Activated T-cell treated with anti-CD3 and anti-CD28 coated beads, Interleukin-2, amount 50 U/mL, for 48 hours (primary cell): ENCODE measurements around the gene TSEN2.
"Not testable (repeated sequence)": the region's sequence is repeated elsewhere in the genome, so short reads cannot be mapped to it uniquely, and the experiment has no call there.

Experiments used
- DNase-seq, 2 experiments: peaks; one replicate each; pipeline ENCODE4 v3.0.0-alpha.2; 2020

The TSEN2 gene

DNA sequence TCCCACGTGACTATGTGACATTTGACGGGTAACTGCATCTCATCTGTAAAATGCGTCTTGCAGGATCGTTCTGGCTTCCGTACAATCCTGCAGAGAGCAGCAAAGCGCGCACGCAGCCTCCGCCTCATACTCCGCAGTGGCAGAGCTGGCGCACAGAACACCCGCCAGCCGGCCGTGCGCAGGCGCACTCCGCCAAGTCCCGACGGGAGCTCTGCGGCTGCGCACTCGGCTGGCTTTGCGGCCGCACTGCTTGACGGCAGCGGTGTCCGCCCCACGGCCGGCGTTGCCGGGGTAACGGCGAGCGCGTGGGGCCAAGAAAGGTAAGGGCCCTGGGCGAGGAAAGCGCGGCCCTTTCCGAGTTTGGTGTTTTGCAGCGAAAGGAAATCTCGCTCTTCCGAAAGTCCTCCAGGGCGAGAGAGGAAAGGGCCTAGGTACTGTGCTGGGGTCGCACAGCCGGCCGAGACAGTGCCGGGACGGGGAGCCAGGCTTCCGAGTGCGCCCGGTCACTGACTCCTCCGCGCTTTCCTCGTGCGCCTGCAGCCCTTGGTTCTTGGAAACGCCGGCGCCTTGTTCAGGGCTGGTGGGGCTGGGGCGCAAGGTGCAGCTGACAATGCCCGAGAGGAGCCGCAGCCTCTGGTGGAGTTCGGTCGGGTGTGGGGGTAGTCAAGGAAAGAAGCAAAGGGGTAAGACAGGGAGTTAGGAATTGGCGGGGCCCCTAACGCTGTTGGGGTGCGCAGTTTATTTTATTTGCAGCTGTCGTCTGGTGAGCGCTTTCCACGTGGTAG is at the start of gene TSEN2:
TSEN2 (plus strand) TSS at position 283 of the 785 bp plus-strand sequence. CDS start 5,321 bp downstream, outside the sequence.
- peak; percentile 96 to 97 for DNase-seq

DNA sequence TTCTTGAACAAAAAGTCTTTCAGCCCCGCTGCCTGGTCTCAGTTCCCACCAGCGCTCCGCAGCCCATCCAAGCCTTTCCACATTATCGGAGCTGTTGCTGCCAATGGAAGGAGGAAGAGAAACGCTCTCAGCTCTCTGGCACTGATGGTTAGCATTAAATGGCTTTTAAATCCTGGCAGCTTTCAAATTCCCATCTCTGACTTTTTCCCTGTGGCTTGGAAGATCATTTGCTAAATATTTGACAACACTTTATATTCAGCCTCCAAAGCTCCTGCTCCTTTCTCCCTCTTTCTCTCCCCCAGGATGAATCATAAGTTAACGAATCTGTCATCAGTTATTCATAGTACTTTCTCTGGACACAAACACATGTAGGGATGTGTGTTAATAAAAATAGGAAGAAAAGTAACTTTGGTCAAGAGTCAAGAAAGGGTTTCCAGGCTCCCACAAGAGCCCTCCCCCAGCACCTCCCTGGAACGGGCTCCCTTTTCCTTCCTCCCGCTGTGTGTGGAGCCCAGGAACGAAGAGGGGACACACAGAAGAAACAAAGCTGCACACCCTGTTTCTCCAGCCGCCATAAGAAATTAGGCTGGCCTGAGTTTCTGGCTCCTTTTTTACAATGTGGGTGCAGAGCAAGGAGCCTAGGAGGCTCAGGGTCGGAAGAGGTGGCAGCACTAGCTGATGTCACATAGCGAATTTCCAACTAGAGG is 47.6 kb upstream of the TSEN2 start:
- DNase-seq: no peak

DNA sequence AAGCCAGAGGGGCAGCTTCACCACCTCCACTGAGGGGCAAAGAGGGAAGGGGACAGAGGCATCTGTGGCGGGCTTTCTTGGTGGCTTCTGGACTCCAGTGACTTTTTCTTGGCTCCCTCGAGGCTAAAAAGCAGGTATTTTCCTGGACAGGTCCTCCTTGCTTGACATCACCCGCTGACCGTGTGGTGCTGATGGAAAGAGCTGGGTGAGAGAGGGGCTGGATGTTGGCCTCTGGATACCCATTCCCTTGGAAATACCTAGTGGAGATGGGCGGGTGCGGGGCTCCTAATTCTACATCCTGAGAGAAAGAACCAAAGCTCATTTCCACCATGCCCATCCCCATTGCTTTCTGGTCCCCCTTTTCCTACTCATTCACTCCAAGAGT is 47.1 kb upstream of the TSEN2 start:
- no peak for DNase-seq

DNA sequence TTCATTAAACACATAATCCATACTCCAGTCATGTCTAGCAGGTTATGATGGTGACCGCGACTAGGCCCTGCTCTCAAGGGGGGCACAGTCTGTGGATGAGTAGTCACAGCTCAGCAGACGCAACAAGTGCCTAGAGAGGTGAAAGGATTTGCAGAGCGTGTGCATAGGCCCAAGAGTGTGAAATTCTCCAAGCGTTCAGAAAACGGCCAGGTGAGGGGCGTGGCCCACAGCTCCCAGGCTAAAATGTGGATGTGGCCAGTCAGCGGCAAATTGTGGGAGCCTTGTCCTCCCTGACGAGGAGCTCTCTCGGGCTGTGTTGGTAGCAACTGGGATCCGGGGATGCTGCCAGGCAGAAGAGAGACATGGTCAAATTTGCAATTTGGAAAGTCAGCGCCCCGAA is 46.4 kb upstream of the TSEN2 start:
- DNase-seq: no peak

DNA sequence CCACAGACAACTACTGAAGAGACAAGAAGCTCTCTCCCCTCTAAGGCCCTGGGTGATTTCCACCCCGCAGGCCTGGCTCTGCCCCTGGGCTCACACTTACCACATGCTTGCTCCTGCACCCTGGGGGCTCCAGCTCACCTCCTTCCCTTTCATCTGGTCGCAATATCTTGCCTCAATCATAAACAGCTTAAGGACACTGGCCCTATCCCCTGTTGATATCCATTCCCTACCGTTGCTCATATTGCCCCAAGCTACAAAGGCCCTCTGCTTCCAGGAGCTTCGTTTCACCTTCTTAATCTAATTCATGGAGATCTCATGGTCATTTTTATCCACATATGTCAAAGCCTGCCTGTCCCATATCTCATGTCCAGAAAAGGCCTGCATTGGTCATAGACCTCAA is 46.0 kb upstream of the TSEN2 start:
- DNase-seq: no peak

DNA sequence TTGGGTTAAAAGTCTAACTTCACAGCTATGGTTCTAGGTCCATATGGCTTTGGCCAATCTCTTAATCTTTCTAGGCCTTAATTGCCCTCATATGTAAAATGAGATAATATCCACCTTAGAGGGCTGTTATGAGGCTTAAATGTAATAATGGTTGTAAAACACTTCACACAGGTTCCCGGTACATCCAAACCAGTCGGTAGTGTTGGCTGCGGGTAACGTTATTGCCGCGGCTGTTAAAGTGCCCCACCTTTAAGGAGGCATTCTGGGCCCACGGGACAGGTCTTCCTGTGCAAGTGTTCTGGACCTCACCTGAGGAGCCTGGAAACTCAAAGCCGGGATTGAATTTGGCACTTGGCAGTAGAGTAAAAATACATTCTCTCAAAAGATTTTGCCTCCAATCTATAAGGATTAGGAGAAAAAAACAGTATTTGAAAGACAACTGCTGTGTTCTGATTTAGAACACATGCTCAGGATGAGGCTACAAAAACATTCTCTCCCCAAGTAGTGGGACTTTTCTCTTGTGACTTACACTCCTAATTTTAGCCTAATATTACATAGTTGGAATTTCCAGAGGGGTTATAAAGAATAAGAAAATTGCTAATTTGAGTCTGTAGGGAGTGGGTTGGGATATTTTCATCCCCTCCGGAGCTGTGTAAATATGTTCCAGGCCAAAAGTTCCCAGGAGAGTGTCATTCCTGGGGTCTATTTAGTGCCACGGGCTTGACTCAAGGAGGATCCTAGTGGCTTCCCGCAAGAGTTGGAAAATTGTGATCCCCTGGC is 44.9 kb upstream of the TSEN2 start:
- no peak for DNase-seq

DNA sequence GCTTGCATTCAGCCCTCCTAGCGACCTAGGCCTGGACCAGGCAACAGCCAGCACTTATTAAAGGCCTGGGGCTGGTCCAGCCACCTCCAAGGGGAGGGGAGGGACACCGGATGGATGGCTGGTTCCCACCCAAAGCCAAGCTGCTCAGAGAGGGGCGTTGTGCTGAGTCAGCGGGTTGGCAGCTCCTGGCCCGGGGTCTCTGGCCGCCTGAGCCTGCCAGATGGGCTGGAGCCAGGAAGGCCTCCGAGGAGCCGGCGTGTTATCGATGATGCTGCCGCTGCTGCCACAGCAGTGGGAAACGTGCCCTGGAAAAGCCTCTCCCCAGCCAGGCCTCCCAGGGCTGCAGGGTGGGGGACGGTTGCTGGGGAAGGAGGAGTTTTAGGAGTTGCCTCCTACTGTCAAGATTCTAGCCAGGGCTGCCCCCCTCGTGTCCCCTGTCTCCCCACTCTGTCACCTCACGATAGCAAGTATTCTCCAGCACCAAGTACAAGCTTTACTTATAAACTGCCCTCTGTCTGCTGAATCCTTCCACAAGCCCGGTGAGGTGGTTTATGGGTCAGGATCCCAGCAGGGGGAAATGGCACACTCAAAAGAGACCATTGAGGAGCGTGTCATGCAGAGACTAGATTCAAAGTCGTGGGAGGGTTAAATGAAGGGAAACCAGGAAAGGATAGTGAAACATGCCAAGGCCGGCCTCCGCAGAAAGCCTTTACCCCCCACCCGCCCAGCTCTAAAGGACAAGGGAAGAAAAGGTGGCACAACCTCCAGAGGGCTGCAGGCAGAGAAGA is 43.2 kb upstream of the TSEN2 start:
- DNase-seq: no peak

DNA sequence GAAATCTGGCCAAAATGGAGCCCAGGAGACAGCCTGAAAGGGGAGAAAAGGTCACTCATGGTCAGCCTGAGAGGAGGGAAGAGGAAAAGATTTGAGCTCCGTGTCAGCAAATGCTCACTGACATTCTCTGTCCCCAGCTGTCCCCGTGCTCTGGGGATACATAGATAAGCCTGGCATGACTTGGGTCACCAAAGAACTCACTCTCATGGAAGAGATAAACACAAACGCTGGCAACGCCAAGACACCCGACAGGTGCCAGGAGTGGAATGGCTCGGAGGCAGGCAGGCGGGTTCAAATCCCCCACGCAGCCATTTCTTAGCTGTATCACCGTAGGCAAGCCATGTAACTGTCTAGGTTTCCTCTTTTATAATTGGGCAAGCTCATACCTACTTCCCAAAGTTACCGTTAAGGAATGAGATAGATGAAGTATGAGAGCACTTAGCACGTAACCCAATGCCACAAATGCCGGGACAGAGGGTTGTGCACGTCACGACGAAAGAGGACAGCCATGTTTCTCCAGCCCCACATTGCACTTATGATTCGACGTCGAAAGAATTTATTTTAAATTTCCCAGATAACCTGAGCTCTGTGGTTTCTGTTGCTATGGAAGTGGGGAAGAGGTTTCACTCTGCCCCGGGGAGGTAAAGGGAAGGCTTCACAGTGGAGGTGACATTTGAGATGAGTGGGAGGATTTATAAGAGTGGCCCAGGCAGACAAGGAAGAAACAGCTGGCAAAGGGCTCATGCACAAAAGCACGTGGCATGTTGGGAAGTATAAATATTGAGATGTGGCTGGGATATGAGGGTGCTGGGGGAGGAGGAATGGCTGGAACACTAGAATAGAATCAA is 41.4 kb upstream of the TSEN2 start:
- DNase-seq: no peak

DNA sequence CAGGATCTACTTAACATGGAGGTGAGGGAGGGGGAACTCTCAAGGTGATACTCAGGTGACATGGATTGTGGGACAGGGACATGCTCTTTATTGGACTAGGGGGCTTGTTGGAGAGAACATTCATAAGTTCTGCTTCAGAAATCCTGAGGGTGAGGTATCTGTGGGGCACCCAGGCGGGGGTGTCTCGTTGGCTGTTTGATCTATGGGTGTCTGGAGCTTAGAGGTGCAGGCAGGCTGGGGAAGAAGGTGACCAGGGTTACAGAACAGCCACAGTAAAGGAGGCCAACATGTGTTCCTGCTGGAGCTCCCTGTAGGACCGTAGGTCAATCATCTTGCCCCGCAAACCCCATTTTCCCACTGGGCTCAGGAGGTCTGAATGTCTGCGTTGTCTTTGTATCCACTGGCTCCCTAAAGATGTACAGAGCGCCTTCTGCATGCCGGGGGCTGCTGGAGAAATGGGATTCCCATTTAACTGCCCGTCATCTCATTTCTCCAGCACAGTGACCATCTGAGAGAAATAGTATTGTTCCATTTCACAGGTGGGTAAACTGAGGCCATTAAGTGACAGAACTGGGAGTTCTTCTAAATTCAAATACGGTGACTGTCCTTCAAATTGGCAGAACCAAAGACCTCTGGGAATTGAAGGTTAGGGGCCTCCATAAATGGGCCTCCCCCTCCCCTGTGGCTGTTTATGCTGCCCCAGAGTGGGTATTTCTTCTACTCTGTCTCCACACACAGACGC is 40.3 kb upstream of the TSEN2 start:
- no peak for DNase-seq

DNA sequence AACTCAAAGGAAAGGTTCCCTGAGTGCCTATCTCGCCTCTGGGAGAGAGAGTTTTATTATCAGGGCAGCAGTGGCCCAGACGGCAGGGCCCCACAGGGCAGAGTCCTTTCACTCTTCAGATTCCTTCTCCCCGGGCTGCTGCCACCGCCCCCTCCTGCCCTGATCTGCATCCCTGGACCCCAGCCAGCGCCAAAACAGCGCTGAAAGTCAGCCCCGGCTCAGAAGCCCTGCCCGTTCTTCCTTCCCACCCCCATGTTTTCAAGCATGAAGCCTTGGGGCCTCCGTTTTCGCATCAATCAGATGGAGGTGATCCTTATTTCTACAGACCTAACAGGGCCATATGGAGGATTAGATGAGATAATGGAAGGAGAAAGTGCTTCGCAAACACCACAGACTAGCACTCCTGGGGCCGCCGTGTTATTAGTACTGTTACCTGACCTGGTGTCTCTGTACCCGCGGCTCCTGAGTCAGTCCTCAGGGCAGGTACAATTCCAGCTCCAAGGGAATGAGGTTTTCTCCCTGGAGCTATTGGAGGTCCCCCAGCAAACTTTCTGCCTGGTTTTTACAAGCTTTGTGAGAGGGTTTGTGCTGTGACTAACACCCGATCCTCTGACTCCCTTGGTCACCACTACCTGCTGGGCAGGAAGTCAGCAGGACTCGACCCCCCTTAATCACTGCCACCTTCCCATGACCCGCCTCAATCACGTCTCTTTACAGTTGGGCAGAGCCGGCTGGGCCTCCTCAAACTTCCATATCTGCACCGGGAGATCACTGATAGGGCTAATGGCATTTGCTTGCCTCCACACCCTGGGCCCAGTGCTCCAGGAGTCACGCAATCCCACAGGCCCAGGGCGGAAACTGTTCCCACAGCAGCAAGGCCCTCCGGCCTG is 39.5 kb upstream of the TSEN2 start:
- no peak for DNase-seq

DNA sequence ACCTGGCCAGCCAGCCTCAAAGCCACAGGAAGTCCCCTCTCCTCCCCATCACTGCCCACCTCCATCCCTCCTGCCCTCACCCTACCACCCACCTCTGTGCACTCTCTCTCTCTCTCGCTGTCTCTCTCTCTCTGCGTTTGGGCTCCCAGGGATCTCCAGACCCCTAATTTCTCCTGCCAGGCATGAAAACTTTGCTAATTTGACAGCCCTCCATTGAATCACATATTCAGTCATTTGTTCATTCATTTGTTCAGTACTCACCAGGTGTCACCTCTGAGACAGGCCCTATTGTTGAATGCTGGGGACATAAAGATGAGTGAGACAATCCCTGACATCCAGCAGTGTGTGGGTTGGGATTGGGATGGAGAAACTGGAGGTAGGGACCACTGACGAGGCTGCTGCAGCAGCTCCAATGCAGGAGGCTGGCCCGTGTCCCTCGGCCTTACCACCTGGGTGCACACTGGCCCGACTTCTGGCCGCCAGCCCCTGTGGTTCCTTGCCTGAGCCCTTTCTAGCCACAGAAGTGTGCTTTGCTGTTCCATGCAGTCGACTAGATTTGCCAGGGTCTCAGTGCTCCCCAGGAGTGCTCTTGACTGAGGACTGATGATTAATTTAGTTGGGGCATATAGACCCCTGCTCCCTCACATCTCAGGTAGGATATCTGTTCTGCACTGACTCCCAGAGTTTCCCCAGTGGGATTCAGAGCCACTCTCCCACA is 38.6 kb upstream of the TSEN2 start:
- no peak for DNase-seq

DNA sequence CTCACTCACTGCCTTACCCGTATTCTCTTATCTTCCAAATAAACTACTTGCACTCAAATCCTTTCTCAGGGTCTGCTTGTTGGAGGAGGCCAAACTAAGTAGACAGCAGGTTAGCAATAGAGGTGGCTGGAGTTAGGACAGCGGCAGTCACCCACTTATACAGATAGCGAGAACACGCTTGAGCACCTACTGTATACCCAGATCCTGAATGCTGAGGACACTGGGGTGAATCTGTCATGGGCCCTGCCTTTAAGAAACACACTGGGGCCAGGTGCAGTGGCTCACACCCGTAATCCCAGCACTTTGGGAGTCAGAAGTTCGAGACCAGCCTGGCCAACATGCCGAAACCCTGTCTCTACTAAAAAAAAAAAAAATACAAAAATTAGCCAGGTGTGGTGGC is 38.0 kb upstream of the TSEN2 start:
- DNase-seq: no peak

DNA sequence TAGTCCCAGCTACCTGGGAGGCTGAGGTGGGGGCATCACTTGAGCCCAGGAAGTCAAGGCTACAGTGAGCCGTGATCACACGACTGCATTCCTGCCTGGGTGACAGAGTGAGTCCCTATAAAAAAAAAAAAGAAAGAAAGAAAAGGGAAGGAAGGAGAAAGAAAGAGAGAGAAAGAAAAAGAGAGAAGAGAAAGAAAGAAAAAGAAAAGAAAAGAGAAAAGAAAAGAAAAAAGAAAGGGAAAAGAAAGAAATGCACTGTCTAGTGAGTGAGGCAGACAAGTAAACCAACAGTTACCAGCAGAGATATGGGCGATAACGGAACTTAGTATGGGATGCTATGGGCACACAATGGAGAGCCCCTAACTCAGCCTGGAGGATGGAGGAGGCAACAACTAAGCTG is 37.2 kb upstream of the TSEN2 start:
- DNase-seq: no peak

DNA sequence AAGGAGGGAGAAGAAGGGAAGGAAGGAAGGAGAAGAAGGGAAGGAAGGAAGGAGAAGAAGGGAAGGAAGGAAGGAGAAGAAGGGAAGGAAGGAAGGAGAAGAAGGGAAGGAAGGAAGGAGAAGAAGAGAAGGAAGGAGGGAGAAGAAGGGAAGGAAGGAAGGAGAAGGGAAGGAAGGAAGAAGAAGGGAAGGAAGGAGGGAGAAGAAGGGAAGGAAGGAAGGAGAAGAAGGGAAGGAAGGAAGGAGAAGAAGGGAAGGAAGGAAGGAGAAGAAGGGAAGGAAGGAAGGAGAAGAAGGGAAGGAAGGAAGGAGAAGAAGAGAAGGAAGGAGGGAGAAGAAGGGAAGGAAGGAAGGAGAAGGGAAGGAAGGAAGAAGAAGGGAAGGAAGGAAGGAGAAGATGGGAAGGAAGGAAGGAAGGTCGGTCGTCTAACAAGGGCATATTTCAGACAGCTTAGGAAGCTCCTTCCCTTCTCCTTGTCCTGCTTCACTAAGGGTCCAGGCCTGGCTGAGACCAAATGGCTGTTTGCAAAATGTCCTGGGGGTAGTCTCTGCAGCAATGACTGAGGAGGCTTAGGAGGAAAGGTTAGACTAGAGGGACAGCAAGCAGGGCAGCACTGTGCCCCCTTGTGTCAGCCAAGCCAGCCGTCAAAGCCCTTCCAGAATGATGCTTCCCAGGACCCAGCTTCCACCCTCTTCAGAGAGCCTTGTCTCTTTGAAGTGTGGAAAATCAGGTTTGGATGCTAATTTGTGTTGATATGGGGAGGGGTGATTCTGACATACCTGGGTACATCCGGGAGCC is 35.7 kb upstream of the TSEN2 start:
- DNase-seq: not testable (repeated sequence)

DNA sequence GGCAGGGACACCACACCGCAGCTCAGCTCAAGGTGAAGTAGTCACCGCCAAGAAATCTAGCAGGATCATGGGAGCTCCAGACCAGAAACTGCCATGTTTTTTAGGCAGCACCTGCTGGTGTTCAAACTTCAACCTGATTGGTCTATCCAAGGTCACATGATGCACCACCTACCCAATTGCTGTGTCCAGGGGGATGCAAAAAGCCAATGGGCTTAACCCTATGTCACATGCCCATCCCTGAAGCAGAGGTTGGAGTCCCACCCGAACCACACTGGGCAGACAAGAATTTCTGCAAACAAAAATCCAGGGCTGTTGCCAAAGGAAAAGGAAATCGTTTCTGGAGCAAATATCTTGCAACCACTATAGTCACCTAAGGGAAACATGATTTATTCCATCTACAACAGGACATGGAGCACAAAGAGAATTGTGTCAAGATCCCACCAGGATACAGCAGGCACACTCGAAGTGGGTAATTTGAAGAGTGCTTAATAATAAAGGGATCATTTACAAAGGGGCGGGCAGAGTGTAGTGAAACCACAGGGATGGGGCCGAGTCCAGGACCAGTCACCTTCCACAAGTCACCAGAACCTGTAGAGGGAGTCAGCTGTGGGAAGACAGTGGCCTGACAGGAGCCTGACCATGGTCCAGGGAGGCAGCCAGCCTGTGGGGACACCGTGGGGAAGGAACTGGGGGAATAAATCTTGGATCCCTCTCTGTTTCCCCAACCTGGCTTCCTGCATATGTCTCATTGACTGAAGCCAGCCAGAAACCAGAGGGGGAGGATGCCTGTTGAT is 34.2 kb upstream of the TSEN2 start:
- DNase-seq: no peak

DNA sequence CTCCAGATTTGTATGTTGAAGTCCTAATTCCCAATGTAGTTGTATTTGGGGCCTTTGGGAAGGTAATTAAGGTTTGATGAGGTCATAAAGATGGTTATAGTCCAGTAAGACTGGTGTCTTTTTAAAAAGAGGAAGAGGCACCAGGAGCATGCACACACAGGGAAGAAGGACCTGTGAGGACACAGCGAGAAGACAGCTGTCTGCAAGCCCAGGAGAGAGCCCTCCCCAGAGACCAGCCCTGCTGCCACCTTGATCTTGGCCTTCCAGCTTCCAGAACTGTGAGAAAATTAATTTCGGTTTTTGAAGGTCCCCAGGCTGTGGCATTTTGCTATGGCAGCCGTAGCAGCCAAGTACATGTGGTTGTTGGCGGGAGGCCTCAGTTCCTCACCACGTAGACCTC is 32.8 kb upstream of the TSEN2 start:
- DNase-seq: no peak

DNA sequence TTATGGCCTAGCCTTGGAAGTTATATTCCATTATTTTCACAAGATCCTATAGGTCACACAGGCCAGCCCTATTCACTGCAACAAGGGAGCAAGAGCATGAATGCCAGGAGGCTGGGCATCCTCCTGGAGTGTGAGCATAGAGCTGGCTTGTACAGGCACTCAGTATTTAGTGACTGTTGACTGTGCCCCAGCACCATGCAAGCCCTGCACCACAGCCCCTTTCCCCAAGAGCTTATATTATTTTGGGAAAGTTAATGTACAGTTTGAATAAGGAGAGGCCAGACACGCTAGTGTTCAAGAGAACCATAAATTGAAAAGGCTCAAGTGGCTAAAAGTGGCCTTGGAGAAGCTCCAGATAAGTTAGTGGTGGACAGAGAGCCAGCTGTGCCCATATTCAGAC is 32.3 kb upstream of the TSEN2 start:
- DNase-seq: no peak
